AG09309 (cell line): Measurements from ENCODE around the gene HOXB3.

Source experiments
- DNase-seq: peaks from one replicate; pipeline ENCODE4 v3.0.0-alpha.2; 2010; ENCODE audit warnings: low read depth
- H3K4me3 ChIP-seq: 2 replicates; pipeline ENCODE4 v1.5.1; 2011; ENCODE audit warnings: mild to moderate bottlenecking, low read depth, low read length, moderate library complexity; ENCODE audit not compliant: control insufficient read depth
- TF ChIP-seq, protein P1 (sequence below): IDR thresholded peaks from 2 replicates; pipeline ENCODE4 v1.5.1; 2011; ENCODE audit warnings: mild to moderate bottlenecking, low read depth, low read length, inconsistent platforms; ENCODE audit not compliant: insufficient read depth, control insufficient read depth; ENCODE audit errors: missing control alignments

Gene HOXB3

DNA sequence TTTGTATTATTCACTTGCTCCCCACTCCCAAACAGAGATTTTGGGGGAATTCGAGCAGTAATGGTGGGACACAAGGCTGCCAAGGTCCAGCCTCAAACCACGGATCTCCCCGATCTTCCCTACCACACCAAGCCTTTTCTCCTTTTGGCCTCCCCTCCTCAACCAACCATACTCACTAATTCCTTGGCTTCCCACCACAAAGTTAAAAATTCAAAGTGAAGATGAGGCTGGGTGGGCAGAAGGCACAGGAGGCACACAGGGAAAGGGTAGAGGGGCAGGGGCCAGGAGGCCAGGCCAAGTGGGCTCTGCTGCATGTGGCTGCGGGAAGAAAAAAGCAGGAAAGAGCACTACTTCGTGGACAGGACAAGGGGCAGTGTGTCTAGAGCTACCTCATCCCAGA is 27.1 kb downstream of the HOXB3 start:
- TF ChIP-seq, protein P1, sequence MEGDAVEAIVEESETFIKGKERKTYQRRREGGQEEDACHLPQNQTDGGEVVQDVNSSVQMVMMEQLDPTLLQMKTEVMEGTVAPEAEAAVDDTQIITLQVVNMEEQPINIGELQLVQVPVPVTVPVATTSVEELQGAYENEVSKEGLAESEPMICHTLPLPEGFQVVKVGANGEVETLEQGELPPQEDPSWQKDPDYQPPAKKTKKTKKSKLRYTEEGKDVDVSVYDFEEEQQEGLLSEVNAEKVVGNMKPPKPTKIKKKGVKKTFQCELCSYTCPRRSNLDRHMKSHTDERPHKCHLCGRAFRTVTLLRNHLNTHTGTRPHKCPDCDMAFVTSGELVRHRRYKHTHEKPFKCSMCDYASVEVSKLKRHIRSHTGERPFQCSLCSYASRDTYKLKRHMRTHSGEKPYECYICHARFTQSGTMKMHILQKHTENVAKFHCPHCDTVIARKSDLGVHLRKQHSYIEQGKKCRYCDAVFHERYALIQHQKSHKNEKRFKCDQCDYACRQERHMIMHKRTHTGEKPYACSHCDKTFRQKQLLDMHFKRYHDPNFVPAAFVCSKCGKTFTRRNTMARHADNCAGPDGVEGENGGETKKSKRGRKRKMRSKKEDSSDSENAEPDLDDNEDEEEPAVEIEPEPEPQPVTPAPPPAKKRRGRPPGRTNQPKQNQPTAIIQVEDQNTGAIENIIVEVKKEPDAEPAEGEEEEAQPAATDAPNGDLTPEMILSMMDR = no peak
- DNase-seq = no peak
- no peak overlapping the region for H3K4me3 ChIP-seq

DNA sequence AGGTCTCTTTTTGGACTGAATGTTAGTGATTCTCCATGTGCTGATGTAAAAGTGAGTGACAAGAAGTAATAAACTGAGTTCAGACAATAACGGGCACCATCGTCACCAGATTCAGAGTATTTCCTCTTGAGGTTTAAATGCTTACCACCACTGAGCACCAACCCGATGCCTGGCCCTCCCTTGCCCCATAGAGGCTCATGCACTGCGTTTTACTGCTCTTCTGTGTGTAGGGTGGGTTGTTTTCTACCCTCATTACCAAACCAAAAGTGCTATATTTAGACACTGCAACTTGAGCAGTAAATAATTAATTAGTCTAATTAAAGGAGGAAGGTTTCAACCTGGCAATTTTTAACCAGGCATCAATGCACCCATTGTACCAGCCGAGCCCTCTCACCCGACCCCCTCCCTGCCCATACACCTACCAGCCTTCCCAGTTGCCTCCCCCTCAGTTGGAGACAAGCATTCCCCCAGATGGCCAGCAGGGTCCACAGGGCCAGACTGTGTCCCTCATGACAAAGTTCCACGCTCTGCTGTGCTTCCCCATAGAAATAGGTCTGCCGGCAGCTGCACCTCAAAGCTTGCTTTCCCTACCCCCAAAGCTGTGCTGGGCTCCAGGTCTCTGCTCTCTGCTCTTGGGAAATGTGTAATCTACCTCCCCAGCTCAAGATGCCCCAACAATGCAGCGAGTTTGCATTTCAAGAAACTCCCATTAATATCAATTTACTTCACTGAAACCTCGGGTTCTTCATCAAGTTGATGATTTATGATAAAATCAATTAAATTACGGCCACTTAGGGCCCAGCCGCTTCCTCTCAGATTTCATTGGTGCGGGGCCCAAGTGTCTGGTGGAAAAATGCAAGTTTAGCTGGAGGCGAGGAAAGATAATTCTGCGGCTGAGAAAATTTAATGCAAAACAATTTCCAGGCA is 27.9 kb downstream of the HOXB3 start:
- TF ChIP-seq, protein P1 = peak; percentile 10
- DNase-seq = no peak
- no peak overlapping the region for H3K4me3 ChIP-seq

DNA sequence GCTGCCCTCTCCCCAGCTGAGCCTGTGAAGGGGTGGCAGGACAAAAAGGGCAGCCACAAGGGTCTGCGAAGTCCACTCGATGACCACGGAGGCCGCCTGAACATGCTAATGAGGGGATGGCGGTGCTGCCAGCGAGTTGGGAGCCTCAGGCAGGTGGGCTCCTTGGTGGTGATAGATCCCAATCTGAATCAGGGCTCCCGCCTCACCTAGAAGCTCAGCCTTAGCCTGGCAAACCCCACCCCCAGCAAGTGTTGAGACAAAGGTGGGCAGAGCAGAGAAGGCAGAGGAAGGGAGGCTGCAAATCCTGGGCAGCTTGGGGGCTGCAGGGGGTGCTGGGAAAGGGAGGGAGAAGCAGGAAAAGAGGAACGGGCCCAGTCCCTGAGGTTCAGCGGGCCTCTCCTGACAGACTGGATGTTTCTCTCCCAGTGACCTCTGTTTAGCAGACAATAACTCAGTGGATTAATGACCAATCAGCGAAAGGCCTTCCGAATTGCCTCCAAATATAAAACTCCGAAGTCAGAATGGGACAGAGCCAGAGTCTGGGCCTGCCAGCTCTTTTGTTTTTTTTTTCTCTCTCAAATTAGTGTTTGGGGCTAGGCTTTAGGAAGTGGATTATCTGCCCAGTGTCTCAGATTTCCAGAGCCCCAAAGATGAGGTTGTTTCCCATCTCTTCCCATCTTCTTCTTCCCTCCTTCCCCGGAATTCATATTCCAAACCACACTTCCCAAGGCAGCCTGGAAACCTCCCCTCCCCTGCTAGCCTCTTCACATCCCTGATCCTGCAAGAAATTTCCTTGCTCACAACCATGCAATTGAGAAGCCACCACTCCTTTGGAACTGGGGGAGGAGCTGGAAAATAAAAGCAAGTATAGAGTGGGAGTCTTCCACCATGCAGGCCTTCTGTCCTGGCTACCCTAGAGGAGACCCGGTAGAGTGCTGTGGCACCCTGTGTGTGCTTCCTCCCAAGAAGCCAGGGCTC is 29.9 kb downstream of the HOXB3 start:
- DNase-seq = no peak
- no peak overlapping the region for H3K4me3 ChIP-seq
- TF ChIP-seq, protein P1 = no peak

DNA sequence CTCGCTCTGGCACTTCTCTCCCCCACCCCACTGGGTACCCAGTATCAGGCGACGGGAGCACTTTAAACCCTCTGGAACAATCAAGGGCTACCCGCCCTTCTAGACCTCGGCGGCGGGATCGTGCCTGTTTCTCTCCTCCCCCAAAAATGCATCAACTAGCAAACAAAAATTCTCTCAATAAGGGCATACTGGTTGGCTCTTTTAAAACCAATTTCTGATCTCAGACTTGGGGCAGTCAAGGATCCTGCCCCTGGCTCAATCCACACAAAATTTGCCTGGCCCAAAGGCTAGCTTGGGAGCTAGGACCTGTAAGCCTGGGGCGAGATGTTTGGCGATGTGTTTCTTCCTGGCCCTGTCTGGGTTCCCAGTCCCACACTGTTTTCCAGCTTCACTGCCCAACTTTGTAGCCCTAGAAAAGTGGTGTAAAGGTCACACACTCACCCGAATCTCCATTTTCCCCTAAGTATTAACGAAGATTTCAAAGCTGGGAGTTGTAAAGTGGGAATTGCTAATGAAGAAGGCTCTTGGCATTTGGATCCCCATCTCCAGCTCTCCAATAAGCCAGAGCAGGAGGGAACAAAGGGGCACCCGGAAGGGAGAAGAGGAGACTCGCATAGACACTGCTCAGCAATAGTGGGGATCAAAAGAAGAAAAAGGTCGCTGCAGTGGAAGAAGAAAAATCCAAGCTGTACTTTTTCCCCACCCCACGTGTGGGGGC is 30.8 kb downstream of the HOXB3 start:
- TF ChIP-seq, protein P1 = no peak
- no peak overlapping the region for H3K4me3 ChIP-seq
- DNase-seq = no peak

DNA sequence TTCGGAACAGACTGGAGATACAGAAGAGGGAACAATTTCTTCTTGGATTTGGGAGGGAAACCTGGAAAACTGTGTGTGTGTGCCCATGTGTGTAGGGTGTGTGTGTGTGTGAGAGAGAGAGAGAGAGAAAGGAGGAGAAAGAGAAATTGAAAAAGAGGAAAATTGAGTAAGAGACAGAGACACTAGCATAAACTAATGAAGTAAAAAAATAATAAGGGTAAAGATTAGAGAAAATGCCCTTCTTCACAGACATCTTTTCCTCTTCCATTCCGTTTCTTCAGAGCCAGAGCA is 31.3 kb downstream of the HOXB3 start:
- TF ChIP-seq, protein P1 = no peak
- H3K4me3 ChIP-seq = no peak overlapping the region

More for the DNA sequence above, 31.3 kb downstream of the HOXB3 start:
- no peak for DNase-seq
